GM19397 (cell line): Measurements from ENCODE around the gene S100A7A.
"Not testable (repeated sequence)": the region's sequence is repeated elsewhere in the genome, so short reads cannot be mapped to it uniquely, and the experiment has no call there.

Experiments
- ATAC-seq: cut with Tn5 transposase; IDR thresholded peaks from one replicate; pipeline ENCODE4 v1.9.1; 2021; ENCODE audit warnings: mild to moderate bottlenecking, moderate library complexity; ENCODE audit not compliant: unreplicated experiment

The S100A7A gene

GRCh38 chr1:153419436-153419793 is 3.1 kb downstream of the S100A7A start:
- ATAC-seq = not testable (repeated sequence)

DNA sequence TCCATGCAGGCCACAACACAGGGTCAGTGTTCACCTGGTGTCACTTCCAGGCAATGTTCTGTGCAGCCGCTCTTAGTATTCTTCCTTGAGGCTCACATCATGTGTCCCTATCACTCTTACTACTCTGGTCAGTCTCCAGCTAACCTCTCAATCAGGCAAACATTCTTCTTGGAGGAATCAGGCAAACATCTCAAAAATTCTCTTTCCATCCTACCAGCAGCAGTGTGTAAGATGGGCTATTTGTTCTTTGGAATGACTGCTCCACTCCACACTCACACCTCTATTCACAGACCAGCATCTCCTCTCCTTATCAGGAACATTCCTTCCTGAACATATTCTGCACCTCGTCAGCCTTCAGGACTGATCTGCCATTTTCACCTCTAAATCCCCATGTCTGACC is 4.0 kb downstream of the S100A7A start:
- no peak for ATAC-seq

DNA sequence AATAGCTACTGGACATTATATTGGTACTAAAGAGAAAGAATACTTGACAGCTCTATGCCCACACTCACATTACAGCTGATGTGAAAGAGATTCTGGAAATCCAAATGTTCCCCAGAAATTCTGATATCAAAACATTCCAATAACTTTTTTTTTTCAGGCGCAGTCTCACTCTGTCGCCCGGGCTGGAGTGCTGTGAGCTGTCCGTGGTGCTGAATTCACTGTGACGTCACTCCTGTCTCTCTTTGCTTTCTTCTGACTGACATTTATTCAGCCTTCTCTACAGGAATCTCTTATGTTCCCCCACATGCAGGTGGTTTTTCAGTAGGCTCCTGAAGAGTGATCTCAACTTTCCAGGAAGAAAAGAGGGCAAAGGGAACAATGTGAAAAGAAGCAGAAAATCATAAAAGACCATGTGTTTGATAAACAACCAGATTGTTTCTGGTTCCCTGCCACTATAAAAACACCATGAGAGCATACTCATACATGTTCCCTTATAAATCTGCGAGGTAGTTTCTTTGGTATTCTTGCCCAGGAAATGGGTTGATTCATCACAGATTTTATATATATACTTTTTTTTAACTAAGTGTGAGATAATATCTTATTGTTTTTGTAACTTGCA is 6.2 kb downstream of the S100A7A start:
- no peak for ATAC-seq

- no peak for ATAC-seq
Measured at GRCh38 chr1:153426809-153427208, 10.5 kb downstream of the S100A7A start.

DNA sequence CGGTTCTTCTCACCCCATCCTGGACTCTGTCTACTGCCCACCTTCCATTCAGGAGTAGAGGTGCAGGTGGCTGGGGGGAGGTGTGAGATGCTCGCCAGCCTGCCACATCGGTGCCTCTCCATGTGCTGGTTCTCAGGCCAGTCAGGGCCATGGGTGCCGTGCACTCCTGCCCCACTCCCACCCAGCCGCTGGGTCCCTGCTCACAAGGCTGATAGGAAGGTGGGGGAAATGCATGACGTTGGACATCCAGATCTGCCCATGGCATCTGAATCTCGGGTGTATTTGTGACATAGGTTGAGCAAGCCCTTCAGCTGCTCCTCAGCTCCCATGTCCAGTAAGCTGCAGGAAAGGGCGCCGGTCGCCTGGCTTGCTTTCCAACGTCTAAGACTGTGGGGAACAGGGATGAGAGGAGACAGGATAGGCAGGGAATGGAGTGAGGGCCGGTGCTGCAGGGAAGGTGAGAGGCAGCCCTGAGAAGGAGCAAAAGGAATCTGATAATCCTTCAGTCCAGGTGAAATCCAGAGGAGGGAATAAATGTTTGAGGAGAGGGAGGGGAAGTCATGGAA is 11.8 kb downstream of the S100A7A start:
- ATAC-seq = no peak

GRCh38 chr1:153428791-153429190 is 12.5 kb downstream of the S100A7A start:
- no peak for ATAC-seq

DNA sequence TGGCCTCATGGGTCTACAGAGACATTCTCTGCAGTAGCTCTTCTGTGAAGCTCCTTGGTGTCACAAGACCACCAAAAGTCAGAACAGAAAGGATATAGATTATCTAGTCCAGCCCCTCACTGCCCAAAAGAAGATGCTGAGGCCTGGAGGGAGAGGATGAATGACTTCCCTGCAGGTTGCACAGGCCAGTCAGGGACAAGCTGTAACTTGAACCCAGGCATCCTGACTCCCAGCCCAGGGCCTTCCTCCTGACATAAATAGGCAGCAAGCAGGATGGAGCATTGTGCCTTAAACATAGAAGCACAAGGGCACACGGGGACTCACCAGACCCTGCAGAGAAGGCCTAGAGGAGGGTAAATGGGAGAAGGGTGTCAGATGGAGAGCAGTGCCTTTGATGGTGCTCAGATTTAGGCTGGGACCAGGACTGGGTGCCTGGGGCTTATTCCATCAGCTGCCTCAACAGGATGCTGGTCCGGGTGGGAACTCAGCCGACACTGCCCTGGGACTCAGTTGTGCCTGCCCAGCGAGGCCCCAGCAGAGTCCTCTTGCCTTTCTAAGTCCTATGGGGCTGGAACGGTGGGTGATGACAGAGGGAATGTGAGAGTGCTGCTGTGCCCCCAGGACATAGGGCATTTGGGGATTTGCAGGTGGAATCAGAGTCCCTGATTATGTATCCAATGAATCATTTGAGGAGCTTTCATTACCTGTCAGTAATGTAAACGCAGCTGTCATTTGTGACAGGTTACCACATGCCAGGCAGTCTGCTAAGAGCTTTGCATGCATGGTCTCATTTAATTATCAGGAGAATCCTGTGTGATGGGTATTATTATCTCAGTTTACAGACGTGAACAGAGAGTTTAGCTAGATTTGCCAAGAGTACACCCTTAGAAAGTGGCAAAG is 13.2 kb downstream of the S100A7A start:
- no peak for ATAC-seq

DNA sequence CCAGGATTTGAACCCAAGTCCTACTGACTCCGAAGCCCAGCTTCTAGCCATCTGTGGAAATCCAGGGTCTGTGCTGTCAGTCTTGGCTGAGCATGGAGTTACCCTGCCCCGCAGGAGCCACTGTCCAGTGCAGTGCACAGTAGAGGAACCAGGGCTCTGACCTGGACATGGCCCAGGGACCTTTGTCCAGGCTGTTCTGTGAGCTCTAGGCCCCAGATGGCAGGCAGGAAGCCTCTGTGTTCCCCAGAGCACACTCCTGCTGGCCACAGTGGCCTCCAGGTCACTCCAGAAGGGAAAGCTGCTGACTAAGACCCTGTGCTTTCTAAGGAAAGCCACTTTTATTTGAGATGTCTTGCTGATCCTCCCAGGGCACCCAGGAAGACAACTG is 13.8 kb downstream of the S100A7A start:
- ATAC-seq = no peak

DNA sequence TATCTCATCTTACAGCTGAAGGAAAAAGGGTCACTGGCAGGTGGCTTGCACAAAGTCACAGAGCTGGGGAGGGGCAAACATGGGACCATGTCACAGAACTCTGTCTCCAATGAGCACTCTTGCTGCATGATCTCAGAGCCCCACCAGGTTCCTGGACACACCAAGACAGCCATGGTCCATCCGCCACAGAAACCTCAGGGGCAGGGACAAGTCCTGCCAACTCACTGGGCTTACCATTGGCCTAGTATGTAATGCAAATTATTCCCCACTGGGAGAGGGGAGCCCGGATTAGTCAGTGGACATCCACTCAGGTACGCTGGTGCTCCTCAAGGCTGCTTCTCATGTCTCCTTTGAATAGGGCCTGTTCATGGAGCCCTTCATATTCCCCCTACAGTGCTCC is 14.2 kb downstream of the S100A7A start:
- no peak for ATAC-seq

DNA sequence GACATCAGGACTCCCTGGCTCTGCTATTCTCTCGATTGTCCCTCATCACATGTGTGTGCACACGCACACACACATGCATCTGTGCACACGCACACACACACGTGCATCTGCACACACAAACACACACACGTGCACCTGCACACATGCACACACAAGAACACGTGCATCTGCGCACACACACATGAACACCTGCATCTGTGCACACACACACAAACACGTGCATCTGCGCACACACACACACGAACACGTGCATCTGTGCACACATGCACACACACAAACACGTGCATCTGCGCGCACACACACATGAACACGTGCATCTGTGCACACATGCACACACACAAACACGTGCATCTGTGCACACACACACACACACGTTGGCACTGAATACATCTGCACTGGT is 14.7 kb downstream of the S100A7A start:
- ATAC-seq = no peak

DNA sequence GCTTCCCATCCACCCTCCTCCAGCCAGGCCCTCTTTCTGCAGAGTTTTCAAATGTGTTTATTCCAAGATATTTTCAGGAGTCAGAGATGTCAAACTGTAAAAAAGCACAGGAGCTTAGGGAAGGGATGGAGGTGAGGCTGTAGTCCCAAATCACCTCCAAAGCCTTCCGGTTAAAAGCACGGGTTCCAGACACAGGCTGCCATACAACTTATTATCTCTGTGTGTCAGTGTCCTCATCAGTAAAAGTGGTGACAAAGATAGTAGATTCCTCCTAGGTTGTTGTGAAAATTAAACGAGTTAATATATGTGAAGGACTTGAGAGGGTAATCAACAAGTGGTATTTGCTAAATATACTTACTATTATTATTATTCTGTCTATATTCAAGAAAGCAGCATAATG is 15.1 kb downstream of the S100A7A start:
- ATAC-seq = no peak

DNA sequence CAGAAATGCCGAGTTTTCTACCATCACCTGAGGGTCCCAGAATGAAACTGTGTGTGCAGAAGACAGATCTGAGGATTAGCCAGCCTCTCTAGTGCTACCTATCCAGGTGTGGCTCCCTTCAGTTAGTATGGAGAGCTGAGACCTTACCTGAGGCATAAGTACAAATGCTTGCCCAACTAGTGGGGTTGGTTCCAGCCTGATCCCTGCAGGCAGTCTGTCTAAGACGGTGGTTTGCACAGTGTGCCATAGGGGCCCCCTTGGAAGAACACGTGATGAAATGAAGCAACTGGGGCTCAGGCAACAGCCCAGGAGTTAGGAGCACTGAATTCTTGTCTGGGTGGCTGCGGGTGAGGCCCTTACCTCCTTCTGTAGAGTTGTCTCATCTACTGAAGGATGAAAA is 15.6 kb downstream of the S100A7A start:
- no peak for ATAC-seq

GRCh38 chr1:153432874-153433681 is 16.8 kb downstream of the S100A7A start:
- no peak for ATAC-seq

- no peak for ATAC-seq
Measured at GRCh38 chr1:153434746-153435455, 18.6 kb downstream of the S100A7A start.

DNA sequence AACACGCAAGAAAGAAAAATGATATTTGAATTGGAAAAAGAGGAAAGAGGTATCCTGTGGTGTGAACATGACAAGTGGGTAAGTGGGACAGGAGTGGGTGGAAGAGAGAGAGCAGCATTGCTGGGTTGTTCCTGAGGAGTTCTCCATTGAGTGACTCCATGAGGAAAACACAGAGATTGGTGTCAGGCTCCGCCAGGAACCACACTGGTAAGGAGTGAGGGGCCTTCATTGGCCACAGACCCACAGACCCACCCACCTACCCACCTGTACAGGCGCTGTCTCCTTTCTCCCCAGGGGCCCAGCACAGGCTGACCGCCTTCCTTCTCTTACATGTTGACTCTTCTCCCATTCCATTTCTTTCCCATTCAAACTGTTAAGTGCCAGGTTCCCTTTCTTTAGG is 20.9 kb downstream of the S100A7A start:
- ATAC-seq = no peak

GRCh38 chr1:153438599-153438998 is 22.3 kb downstream of the S100A7A start:
- no peak for ATAC-seq

- no peak for ATAC-seq
Measured at GRCh38 chr1:153439273-153439672, 23.0 kb downstream of the S100A7A start.

- no peak for ATAC-seq
Measured at GRCh38 chr1:153441238-153441755, 25.0 kb downstream of the S100A7A start.

DNA sequence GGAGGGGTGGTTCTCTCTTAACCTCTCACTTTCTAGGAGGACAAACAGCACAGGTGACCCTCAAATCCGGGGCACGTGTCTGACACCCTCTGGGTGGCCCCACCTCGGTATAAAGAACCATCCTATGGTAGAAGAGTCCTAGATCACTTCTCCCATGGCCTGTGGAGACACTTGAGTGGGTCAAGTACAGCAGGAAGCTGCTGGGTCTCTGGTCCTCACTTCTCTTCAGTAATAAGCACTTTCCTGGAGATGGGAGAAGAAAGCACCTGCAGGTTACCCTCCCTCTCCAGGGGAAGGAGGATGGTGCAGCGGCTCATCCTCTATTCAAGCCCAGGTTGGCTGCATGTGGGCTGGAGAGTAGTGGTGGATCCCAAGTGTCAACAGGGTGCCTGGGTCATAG is 27.2 kb downstream of the S100A7A start:
- no peak for ATAC-seq

DNA sequence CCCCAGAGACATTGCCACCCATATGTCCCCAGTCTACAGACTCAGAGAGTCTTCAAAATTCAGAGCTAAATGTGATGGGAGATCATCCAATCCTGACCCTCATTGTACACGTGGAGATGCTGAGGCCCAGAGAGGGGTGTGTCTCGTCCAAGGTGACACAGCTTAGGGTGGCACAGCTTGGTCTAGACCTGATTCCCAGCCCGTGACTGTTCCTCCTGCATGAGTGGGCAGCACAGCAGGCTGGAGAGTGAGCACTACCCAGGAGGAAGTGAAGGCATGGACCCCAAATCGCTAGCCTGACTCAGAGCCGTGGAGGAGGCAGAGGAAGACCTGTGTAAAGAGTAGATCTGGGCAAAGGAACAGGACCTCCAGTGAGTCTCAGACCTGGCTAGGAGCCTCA is 27.8 kb downstream of the S100A7A start:
- ATAC-seq = no peak
